HFFc6 (cell line): ENCODE measurements around the gene TFAP2E. TPM values are rescaled to one million over a fixed set of nuclear protein-coding genes. Genes with fewer than 3 reads are reported as not detected.

ENCODE experiments used
- DNase-seq: peaks from one replicate; pipeline ENCODE4 v3.0.0-alpha.2; 2018
- H3K27ac Mint-ChIP-seq: 2 replicates; pipeline ENCODE4 v1.8.0; 2020; ENCODE audit warnings: mild to moderate bottlenecking, mixed read lengths
- H3K27me3 Mint-ChIP-seq: 2 replicates; pipeline ENCODE4 v1.8.0; 2021; ENCODE audit warnings: mild to moderate bottlenecking, moderate library complexity, mixed read lengths; ENCODE audit not compliant: insufficient read depth
- H3K36me3 Mint-ChIP-seq: 2 replicates; pipeline ENCODE4 v1.8.0; 2021; ENCODE audit warnings: low read depth, mixed read lengths
- H3K4me1 Mint-ChIP-seq: 2 replicates; pipeline ENCODE4 v1.8.0; 2020; ENCODE audit warnings: low read depth, mixed read lengths
- H3K4me3 Mint-ChIP-seq: 2 replicates; pipeline ENCODE4 v1.8.0; 2020; ENCODE audit warnings: mild to moderate bottlenecking, moderate library complexity, mixed read lengths
- H3K9me3 Mint-ChIP-seq: 2 replicates; pipeline ENCODE4 v1.8.0; 2020; ENCODE audit warnings: mild to moderate bottlenecking, mixed read lengths
- CTCF ChIP-seq: fragments of 200-600 bp; sonication (generic); IDR thresholded peaks from 2 replicates; pipeline ENCODE4 v1.5.0; 2021; ENCODE audit warnings: antibody characterized with exemption, mild to moderate bottlenecking
- total RNA-seq, 6 experiments: library from RNA; stranded (reverse); fragmentation: NEBNext Ultra II Directional; extraction: Animal tissue kit (Norgen Biotek cat#: 25700); gene quantifications; 2 replicates in 1 of 6; 3 replicates in 5 of 6; pipeline ENCODE4 v1.2.3, GENCODE V29; 2021

The TFAP2E gene
- total RNA-seq, 6 experiments from 2014 or later: 0.11 to 0.21 (median 0.13) TPM

- H3K27ac Mint-ChIP-seq: no peak overlapping the region
- H3K9me3 Mint-ChIP-seq: no peaks in the 10 kb centered on the region
- H3K4me1 Mint-ChIP-seq: peaks cover 49% of the 10 kb centered on the region
- H3K36me3 Mint-ChIP-seq: no peaks in the 10 kb centered on the region
- no peak overlapping the region for H3K4me3 Mint-ChIP-seq
- no peak for DNase-seq
- TF ChIP-seq CTCF: peak; percentile 48
- peaks cover 3% of the 10 kb centered on the region for H3K27me3 Mint-ChIP-seq
Observed at GRCh38 chr1:35564884-35565741, 8.0 kb upstream of the TFAP2E start.

GRCh38 chr1:35565742-35566133, 7.4 kb upstream of the TFAP2E start:
- peaks cover 3% of the 10 kb centered on the region for H3K27me3 Mint-ChIP-seq
- H3K27ac Mint-ChIP-seq: no peak overlapping the region
- DNase-seq: no peak
- no peak for TF ChIP-seq CTCF
- peaks cover 56% of the 10 kb centered on the region for H3K4me1 Mint-ChIP-seq
- no peaks in the 10 kb centered on the region for H3K9me3 Mint-ChIP-seq
- H3K4me3 Mint-ChIP-seq: no peak overlapping the region
- no peaks in the 10 kb centered on the region for H3K36me3 Mint-ChIP-seq

- Mint-ChIP-seq H3K27ac (no peak overlapping the region), H3K4me1 (peaks cover 59% of the 10 kb centered on the region), H3K36me3 (no peaks in the 10 kb centered on the region), H3K9me3 (no peaks in the 10 kb centered on the region), H3K4me3 (no peak overlapping the region), H3K27me3 (peaks cover 9% of the 10 kb centered on the region; the same call in 1 of the 2 replicates)
- no peak for DNase-seq
- no peak for TF ChIP-seq CTCF
Observed at GRCh38 chr1:35567947-35568558, 5.1 kb upstream of the TFAP2E start.

GRCh38 chr1:35568975-35569395, 4.1 kb upstream of the TFAP2E start:
- H3K27ac Mint-ChIP-seq: no peak overlapping the region; the same call in 1 of the 2 replicates
- no peak overlapping the region for H3K4me3 Mint-ChIP-seq
- no peaks in the 10 kb centered on the region for H3K36me3 Mint-ChIP-seq
- DNase-seq: peak; percentile 51
- no peaks in the 10 kb centered on the region for H3K9me3 Mint-ChIP-seq
- peaks cover 9% of the 10 kb centered on the region; the same call in 1 of the 2 replicates for H3K27me3 Mint-ChIP-seq
- peaks cover 58% of the 10 kb centered on the region for H3K4me1 Mint-ChIP-seq
- TF ChIP-seq CTCF: peak; percentile 95

- Mint-ChIP-seq H3K9me3 (no peaks in the 10 kb centered on the region), H3K4me3 (no peak overlapping the region), H3K36me3 (no peaks in the 10 kb centered on the region), H3K27ac (peak overlapping the region; percentile 19), H3K27me3 (peaks cover 13% of the 10 kb centered on the region; the same call in 1 of the 2 replicates), H3K4me1 (peaks cover 48% of the 10 kb centered on the region)
- TF ChIP-seq CTCF: no peak
- peak; percentile 70 for DNase-seq
Observed at GRCh38 chr1:35569936-35570335, 3.2 kb upstream of the TFAP2E start.
